Left lung (tissue), 10 donors: Measurements from ENCODE around the gene MED27. TPM values are rescaled to one million over a fixed set of nuclear protein-coding genes. Genes with fewer than 3 reads are reported as not detected.

Source experiments
- ATAC-seq: fragments of 200-7000 bp; cut with Tn5 transposase; one replicate; pipeline ENCODE4 v1.9.1; 2020; ENCODE audit warnings: moderate library complexity
- DNase-seq, 4 donors: peaks; one replicate each; pipeline ENCODE4 v3.0.0-alpha.2; 2013 to 2020
- H3K27ac ChIP-seq, 2 donors: fragments of 200-600 bp; sonication (generic) in 1 of 2; one replicate each; pipeline versions ENCODE4 v1.5.0 to v1.8.0; 2020 to 2021
- H3K27me3 ChIP-seq, 2 donors: fragments of 200-600 bp; sonication (generic) in 1 of 2; one replicate each; pipeline versions ENCODE4 v1.5.0 to v1.8.0; 2020 to 2021
- H3K36me3 ChIP-seq, 2 donors: fragments of 200-600 bp; sonication (generic) in 1 of 2; one replicate each; pipeline versions ENCODE4 v1.5.0 to v1.8.0; 2020 to 2021
- H3K4me1 ChIP-seq, 2 donors: fragments of 200-600 bp; one replicate each; pipeline ENCODE4 v1.8.0; 2021
- H3K4me3 ChIP-seq, 2 donors: fragments of 200-600 bp; sonication (generic) in 1 of 2; one replicate each; pipeline versions ENCODE4 v1.5.0 to v1.8.0; 2020 to 2021; ENCODE audit warnings: mild to moderate bottlenecking in 1 of 2
- H3K9me3 ChIP-seq, 2 donors: fragments of 200-600 bp; sonication (generic) in 1 of 2; one replicate each; pipeline versions ENCODE4 v1.5.0 to v1.8.0; 2020 to 2021
- CTCF ChIP-seq, 2 donors: fragments of 200-600 bp; sonication (generic) in 1 of 2; IDR thresholded peaks; one replicate each; pipeline versions ENCODE4 v1.5.0 to v1.8.0; 2021; ENCODE audit warnings: antibody characterized with exemption in 2 of 2
- intact Hi-C, 2 donors: fragments of 100-400 bp; cut with DNase I; formaldehyde crosslinking; loops; one replicate each; pipeline versions ENCODE4 v1.11.2 to v1.14.2; 2022
- polyA plus RNA-seq, 6 donors: library from polyadenylated mRNA; unstranded; fragments of 120-200 nt; gene quantifications; one replicate each; pipeline ENCODE4 v1.2.1, GENCODE V29; 2013; ENCODE audit not compliant: insufficient read length in 6 of 6
- total RNA-seq, 2 donors: library from RNA; stranded (reverse); fragmentation: NEBNext Ultra II Directional; extraction: Animal tissue kit (Norgen Biotek cat#: 25700); gene quantifications; one replicate each; pipeline ENCODE4 v1.2.1, GENCODE V29; 2021
- donor health status: DM: no; HTN: yes; CAD: no.
- donor health status: DM: no; HTN: no; CAD: no.

MED27 gene
- total and polyA plus RNA-seq, 8 donors, result 12.5 to 18.6 (median 16.7) TPM

GRCh38 chr9:132035679-132036078 is 44.0 kb downstream of the MED27 start:
- Histone ChIP-seq H3K36me3 (no peaks in the 10 kb centered on the region), H3K9me3 (no peaks in the 10 kb centered on the region), H3K4me1 (peaks cover 0 to 4% of the 10 kb centered on the region in 2 donors), H3K27me3 (no peaks in the 10 kb centered on the region), H3K4me3 (no peak overlapping the region), H3K27ac (no peak overlapping the region)
- no peak for TF ChIP-seq CTCF (IDR thresholded peaks at IDR 0.05)
- no peak for DNase-seq
- intact Hi-C loops, result no loop called here
- ATAC-seq, result no peak

- Histone ChIP-seq H3K36me3 (no peaks in the 10 kb centered on the region), H3K9me3 (no peaks in the 10 kb centered on the region), H3K27ac (no peak overlapping the region), H3K4me3 (no peak overlapping the region), H3K27me3 (no peaks in the 10 kb centered on the region), H3K4me1 (peaks cover under 1 to 4% of the 10 kb centered on the region in 2 donors)
- DNase-seq (peak in 1 of 4 donors; percentile 40), ATAC-seq (peak; percentile 82)
- no peak for TF ChIP-seq CTCF (IDR thresholded peaks at IDR 0.05)
- intact Hi-C loops, result no loop called here
Measured at GRCh38 chr9:132032238-132032950, 47.3 kb downstream of the MED27 start.

- no peak for DNase-seq
- no peaks in the 10 kb centered on the region for H3K27me3 ChIP-seq
- H3K27ac ChIP-seq, result no peak overlapping the region
- intact Hi-C loops, result no loop called here
- ATAC-seq, result no peak
- TF ChIP-seq CTCF (IDR thresholded peaks at IDR 0.05), result no peak
- peaks cover 4 to 5% of the 10 kb centered on the region in 2 donors for H3K4me1 ChIP-seq
- no peaks in the 10 kb centered on the region for H3K9me3 ChIP-seq
- no peak overlapping the region for H3K4me3 ChIP-seq
- no peaks in the 10 kb centered on the region for H3K36me3 ChIP-seq
Measured at GRCh38 chr9:132031467-132032237, 48.0 kb downstream of the MED27 start.

GRCh38 chr9:132030626-132031325 is 48.9 kb downstream of the MED27 start:
- Histone ChIP-seq H3K4me1 (peaks cover 4 to 5% of the 10 kb centered on the region in 2 donors), H3K9me3 (no peaks in the 10 kb centered on the region), H3K4me3 (no peak overlapping the region), H3K27me3 (no peaks in the 10 kb centered on the region), H3K27ac (no peak overlapping the region), H3K36me3 (no peaks in the 10 kb centered on the region)
- ATAC-seq (no peak), DNase-seq (no peak)
- no peak for TF ChIP-seq CTCF (IDR thresholded peaks at IDR 0.05)
- intact Hi-C loops, result no loop called here
